Spleen (tissue), 11 donors: Measurements from ENCODE around the gene HIVEP3. TPM values are rescaled to one million over a fixed set of nuclear protein-coding genes. Genes with fewer than 3 reads are reported as not detected.

Experiments
- DNase-seq: peaks from one replicate; pipeline ENCODE4 v3.0.0-alpha.2; 2020
- H3K27ac ChIP-seq, 8 donors: fragments of 200-600 bp; sonication (generic) in 7 of 8; 1 replicate in 4 of 8; 2 replicates in 4 of 8; pipeline versions ENCODE4 v1.5.0 to v1.8.0; 2016 to 2021; ENCODE audit warnings: inconsistent platforms in 4 of 8, mild to moderate bottlenecking in 4 of 8, moderate library complexity in 1 of 8
- H3K27me3 ChIP-seq, 7 donors: fragments of 200-600 bp; sonication (generic) in 6 of 7; replicated peaks in 1 of 7; 1 replicate in 4 of 7; 2 replicates in 3 of 7; pipeline versions ENCODE4 v1.5.0 to v1.8.0; 2016 to 2021; ENCODE audit warnings: inconsistent platforms in 3 of 7, mild to moderate bottlenecking in 1 of 7
- H3K36me3 ChIP-seq, 6 donors: fragments of 200-600 bp; sonication (generic) in 5 of 6; 1 replicate in 4 of 6; 2 replicates in 2 of 6; pipeline versions ENCODE4 v1.5.0 to v1.8.0; 2016 to 2021; ENCODE audit warnings: inconsistent platforms in 2 of 6
- H3K4me1 ChIP-seq, 6 donors: fragments of 200-600 bp; sonication (generic) in 5 of 6; 1 replicate in 3 of 6; 2 replicates in 3 of 6; pipeline versions ENCODE4 v1.5.0 to v1.8.0; 2016 to 2021; ENCODE audit warnings: inconsistent platforms in 3 of 6
- H3K4me3 ChIP-seq, 8 donors: fragments of 200-600 bp; sonication (generic) in 7 of 8; 1 replicate in 4 of 8; 2 replicates in 4 of 8; pipeline versions ENCODE4 v1.5.0 to v1.8.0; 2016 to 2021; ENCODE audit warnings: inconsistent platforms in 4 of 8, mild to moderate bottlenecking in 4 of 8, moderate library complexity in 2 of 8
- H3K9me3 ChIP-seq, 8 donors: fragments of 200-600 bp; sonication (generic) in 7 of 8; 1 replicate in 4 of 8; 2 replicates in 4 of 8; pipeline versions ENCODE4 v1.5.0 to v1.8.0; 2016 to 2021; ENCODE audit warnings: inconsistent platforms in 4 of 8
- CTCF ChIP-seq, 11 experiments: fragments of 200-600 bp in 7 of 11; fragments of 450-650 bp in 4 of 11; sonication (generic) in 4 of 11; IDR thresholded peaks in 8 of 11; conservative IDR thresholded peaks in 3 of 11; 1 replicate in 7 of 11; 2 replicates in 4 of 11; pipeline versions ENCODE4 v1.4.0 to v1.8.0; 2016 to 2021; ENCODE audit warnings: antibody characterized with exemption in 11 of 11, inconsistent platforms in 4 of 11, mild to moderate bottlenecking in 1 of 11
- POLR2A ChIP-seq, 3 donors: fragments of 450-650 bp; IDR thresholded peaks; one replicate each; pipeline ENCODE4 v1.5.1; 2017; ENCODE audit warnings: antibody characterized with exemption in 3 of 3, mild to moderate bottlenecking in 1 of 3
- POLR2AphosphoS5 ChIP-seq, 3 donors: sonication (generic); formaldehyde crosslinking; IDR thresholded peaks; one replicate each; pipeline ENCODE4 v1.5.1; 2017; ENCODE audit warnings: antibody characterized with exemption in 3 of 3
- WGBS, 5 donors: extraction: QIAGEN DNeasy Blood & Tissue Kit in 3 of 5; methylation state at CpG; one replicate each; pipeline versions ENCODE4 v1.1.5 to v1.1.7; 2013 to 2018; 5-methylcytosine and 5-hydroxymethylcytosine counted together
- intact Hi-C: fragments of 100-400 bp; cut with DNase I; formaldehyde crosslinking; loops from one replicate; pipeline ENCODE4 v1.15.0; 2023; ENCODE audit warnings: low total_unique reads
- polyA plus RNA-seq, 3 donors: library from polyadenylated mRNA; stranded (reverse); fragments of 200-250 nt; gene quantifications; one replicate each; pipeline ENCODE4 v1.2.1, GENCODE V29; 2013
- total RNA-seq, 7 donors: library from RNA; depleted of rRNA in 3 of 7; stranded (reverse); fragments of >200 nt in 3 of 7; fragmentation: NEBNext Ultra II Directional in 4 of 7; extraction: Animal tissue kit (Norgen Biotek cat#: 25700) in 4 of 7; gene quantifications; one replicate each; pipeline versions ENCODE4 v1.1.0 to v1.2.1, GENCODE V29; 2016 to 2021
- donor health status: healthy with polysubstance abuse.
- donor health status: DM: no; HTN: no; CAD: no; lungs with moderate emphysema.
- donor health status: DM: no; HTN: no; CAD: no.
- donor health status: Bipolar disorder and iron deficiency.
- donor health status: healthy.
- donor health status: DM: no; HTN: no; CAD: no.
- donor health status: DM: yes; HTN: yes; CAD: no.

The HIVEP3 gene
- total and polyA plus RNA-seq, 10 donors = 2.4 to 21.2 (median 8.2) TPM

DNA sequence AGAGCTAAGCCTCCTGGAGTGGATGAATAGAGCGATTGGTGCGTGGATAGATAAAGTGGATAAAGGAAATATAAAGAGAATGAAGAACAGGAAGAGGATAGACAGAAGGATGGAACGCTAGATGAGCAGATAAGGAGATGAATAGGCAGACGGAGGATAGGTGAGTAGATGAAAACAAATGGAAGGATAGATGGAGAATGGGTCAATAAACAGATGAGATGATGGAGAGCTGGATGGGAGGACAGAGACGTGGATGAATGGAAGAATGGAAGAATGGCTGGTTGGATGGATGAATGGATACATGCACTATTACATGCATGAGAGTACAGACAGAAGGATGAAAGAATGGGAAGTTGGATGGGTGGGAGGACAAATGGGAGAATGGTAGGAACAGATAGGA lies 399.1 kb downstream of the HIVEP3 start:
- WGBS, 5 donors = 91 to 96% (median 92%) methylated on average over 4 to 5 of the region's 5 CpGs
- no peak for DNase-seq
- Histone ChIP-seq H3K4me3 (no peak overlapping the region), H3K36me3 (peaks cover 0 to 38% (median 5%) of the 10 kb centered on the region in 6 donors), H3K27me3 (no peaks in the 10 kb centered on the region), H3K27ac (no peak overlapping the region), H3K4me1 (peaks cover 5 to 22% (median 16%) of the 10 kb centered on the region in 6 donors), H3K9me3 (no peaks in the 10 kb centered on the region)
- intact Hi-C loops = no loop called here
- no peak for TF ChIP-seq CTCF (IDR thresholded peaks at IDR 0.05 in 8 of 11, conservative IDR thresholded peaks at IDR 0.05 in 3 of 11)
- TF ChIP-seq POLR2A (IDR thresholded peaks at IDR 0.05) = no peak
- TF ChIP-seq POLR2AphosphoS5 (IDR thresholded peaks at IDR 0.05) = no peak

GRCh38 chr1:41518471-41518870 lies 400.3 kb downstream of the HIVEP3 start:
- Histone ChIP-seq H3K36me3 (peaks cover 0 to 27% (median 0%) of the 10 kb centered on the region in 6 donors), H3K4me1 (peaks cover 5 to 22% (median 16%) of the 10 kb centered on the region in 6 donors), H3K4me3 (no peak overlapping the region), H3K9me3 (no peaks in the 10 kb centered on the region), H3K27me3 (no peaks in the 10 kb centered on the region), H3K27ac (no peak overlapping the region)
- no peak for TF ChIP-seq CTCF (IDR thresholded peaks at IDR 0.05 in 8 of 11, conservative IDR thresholded peaks at IDR 0.05 in 3 of 11)
- no peak for TF ChIP-seq POLR2A (IDR thresholded peaks at IDR 0.05)
- no peak for TF ChIP-seq POLR2AphosphoS5 (IDR thresholded peaks at IDR 0.05)
- WGBS, 5 donors = 75 to 84% (median 77%) methylated on average over 5 of the region's 5 CpGs
- DNase-seq = no peak
- intact Hi-C loops = no loop called here

- TF ChIP-seq CTCF (IDR thresholded peaks at IDR 0.05 in 8 of 11, conservative IDR thresholded peaks at IDR 0.05 in 3 of 11) (no peak), POLR2A (IDR thresholded peaks at IDR 0.05) (no peak), POLR2AphosphoS5 (IDR thresholded peaks at IDR 0.05) (no peak)
- no peaks in the 10 kb centered on the region for H3K27me3 ChIP-seq
- peaks cover 5 to 22% (median 16%) of the 10 kb centered on the region in 6 donors for H3K4me1 ChIP-seq
- 81 to 93% (median 90%) methylated on average over 2 to 3 of the region's 3 CpGs for WGBS, 5 donors
- no peak for DNase-seq
- intact Hi-C loops = loop anchor here (2.0 kb wide), 1 partner anchor 248 kb away; no protein-coding TSS in a partner anchor
- H3K36me3 ChIP-seq = peaks cover 0 to 30% (median 9%) of the 10 kb centered on the region in 6 donors
- H3K4me3 ChIP-seq = no peak overlapping the region
- H3K27ac ChIP-seq = no peak overlapping the region
- no peaks in the 10 kb centered on the region for H3K9me3 ChIP-seq
These were observed 401.7 kb downstream of the HIVEP3 start for GRCh38 chr1:41517062-41517438.

GRCh38 chr1:41516168-41517061 lies 402.3 kb downstream of the HIVEP3 start:
- Histone ChIP-seq H3K4me3 (peak overlapping the region; percentile 1 to 65 (median 32)), H3K27me3 (no peaks in the 10 kb centered on the region), H3K4me1 (peaks cover 5 to 22% (median 16%) of the 10 kb centered on the region in 6 donors), H3K27ac (no peak overlapping the region), H3K9me3 (no peaks in the 10 kb centered on the region), H3K36me3 (peaks cover 0 to 33% (median 9%) of the 10 kb centered on the region in 6 donors)
- intact Hi-C loops = loop anchor here (2.0 kb wide), 1 partner anchor 248 kb away; no protein-coding TSS in a partner anchor
- DNase-seq = peak; percentile 94
- WGBS, 5 donors = 14 to 23% (median 23%) methylated on average over 36 to 53 of the region's 53 CpGs
- TF ChIP-seq POLR2AphosphoS5 (IDR thresholded peaks at IDR 0.05) = peak in 2 of 3 donors; percentile 59 to 79
- TF ChIP-seq CTCF (IDR thresholded peaks at IDR 0.05 in 8 of 11, conservative IDR thresholded peaks at IDR 0.05 in 3 of 11) = peak; percentile 43 to 96 (median 90)
- no peak for TF ChIP-seq POLR2A (IDR thresholded peaks at IDR 0.05)
